Prostate gland (tissue), 2 donors: ENCODE results near the gene SULT1C4. TPM values are rescaled to one million over a fixed set of nuclear protein-coding genes. Genes with fewer than 3 reads are reported as not detected.

Source experiments
- DNase-seq: peaks from one replicate; pipeline ENCODE4 v3.0.0-alpha.2; 2019; ENCODE audit warnings: low spot score
- H3K27ac ChIP-seq, 2 donors: fragments of 200-600 bp; sonication (generic); 2 replicates each; pipeline ENCODE4 v1.5.1; 2017 to 2019
- H3K27me3 ChIP-seq: fragments of 200-600 bp; sonication (generic); replicated peaks from 2 replicates; pipeline ENCODE4 v1.5.1; 2019; ENCODE audit not compliant: insufficient read depth
- H3K36me3 ChIP-seq, 2 donors: fragments of 200-600 bp; sonication (generic); 1 replicate in 1 of 2; 2 replicates in 1 of 2; pipeline versions ENCODE4 v1.5.1 to v1.8.1; 2017 to 2019
- H3K4me1 ChIP-seq: fragments of 200-600 bp; sonication (generic); replicated peaks from 2 replicates; pipeline ENCODE4 v1.5.1; 2019
- H3K4me3 ChIP-seq, 2 donors: fragments of 200-600 bp; sonication (generic); 2 replicates each; pipeline ENCODE4 v1.5.1; 2017 to 2019
- H3K9me3 ChIP-seq: fragments of 200-600 bp; sonication (generic); 2 replicates; pipeline ENCODE4 v1.5.1; 2017
- CTCF ChIP-seq, 4 experiments: fragments of 200-600 bp in 2 of 4; fragments of 450-650 bp in 2 of 4; sonication (generic) in 2 of 4; IDR thresholded peaks; 1 replicate in 3 of 4; 2 replicates in 1 of 4; pipeline ENCODE4 v1.5.1; 2016 to 2019; ENCODE audit warnings: antibody characterized with exemption in 4 of 4, mild to moderate bottlenecking in 2 of 4, moderate library complexity in 2 of 4
- POLR2A ChIP-seq: fragments of 450-650 bp; IDR thresholded peaks from one replicate; pipeline ENCODE4 v1.6.1; 2016; ENCODE audit warnings: antibody characterized with exemption, mild to moderate bottlenecking
- POLR2AphosphoS5 ChIP-seq: sonication (generic); formaldehyde crosslinking; IDR thresholded peaks from one replicate; pipeline ENCODE4 v1.6.1; 2017; ENCODE audit warnings: antibody characterized with exemption
- WGBS: methylation state at CpG from one replicate; pipeline ENCODE4 v1.1.5; 2018; 5-methylcytosine and 5-hydroxymethylcytosine counted together
- intact Hi-C: fragments of 100-400 bp; cut with DNase I; formaldehyde crosslinking; loops from one replicate; pipeline ENCODE4 v1.14.2; 2022
- total RNA-seq, 2 donors: library from RNA; depleted of rRNA; stranded (reverse); fragments of >200 nt; gene quantifications; one replicate each; pipeline ENCODE4 v1.1.0, GENCODE V29; 2016

SULT1C4 gene
- total RNA-seq, 2 donors from 2014 or later, result 2.2 TPM; not detected in 1

GRCh38 chr2:108383146-108383830, 5.5 kb downstream of the SULT1C4 start:
- H3K4me1 ChIP-seq, result no peaks in the 10 kb centered on the region
- no peak for DNase-seq
- 95% methylated on average over 4 of the region's 4 CpGs for WGBS
- no peak overlapping the region for H3K4me3 ChIP-seq
- intact Hi-C loops, result no loop called here
- H3K27ac ChIP-seq, result no peak overlapping the region
- no peaks in the 10 kb centered on the region for H3K36me3 ChIP-seq
- TF ChIP-seq CTCF (IDR thresholded peaks at IDR 0.05), result no peak
- no peak for TF ChIP-seq POLR2AphosphoS5
- no peaks in the 10 kb centered on the region for H3K9me3 ChIP-seq
- H3K27me3 ChIP-seq, result no peaks in the 10 kb centered on the region

GRCh38 chr2:108384662-108385393, 7.1 kb downstream of the SULT1C4 start:
- intact Hi-C loops, result no loop called here
- WGBS, result 83% methylated on average over 5 of the region's 5 CpGs
- H3K9me3 ChIP-seq, result no peaks in the 10 kb centered on the region
- H3K27ac ChIP-seq, result no peak overlapping the region
- H3K36me3 ChIP-seq, result no peaks in the 10 kb centered on the region
- TF ChIP-seq CTCF (IDR thresholded peaks at IDR 0.05) (no peak), POLR2A (no peak), POLR2AphosphoS5 (no peak)
- no peaks in the 10 kb centered on the region for H3K4me1 ChIP-seq
- H3K27me3 ChIP-seq, result no peaks in the 10 kb centered on the region
- no peak for DNase-seq
- no peak overlapping the region for H3K4me3 ChIP-seq

- Histone ChIP-seq H3K9me3 (no peaks in the 10 kb centered on the region), H3K27ac (no peak overlapping the region), H3K4me3 (no peak overlapping the region), H3K27me3 (no peaks in the 10 kb centered on the region), H3K36me3 (no peaks in the 10 kb centered on the region), H3K4me1 (no peaks in the 10 kb centered on the region)
- intact Hi-C loops, result no loop called here
- DNase-seq, result no peak
- no peak for TF ChIP-seq POLR2AphosphoS5
- TF ChIP-seq POLR2A, result no peak
- TF ChIP-seq CTCF (IDR thresholded peaks at IDR 0.05), result no peak
- WGBS, result 91% methylated on average over 5 of the region's 5 CpGs
These were observed 7.8 kb downstream of the SULT1C4 start for GRCh38 chr2:108385411-108386071.

- intact Hi-C loops, result no loop called here
These were observed 10.3 kb downstream of the SULT1C4 start for GRCh38 chr2:108388045-108388444.

More at GRCh38 chr2:108388045-108388444, 10.3 kb downstream of the SULT1C4 start:
- Histone ChIP-seq H3K36me3 (no peaks in the 10 kb centered on the region), H3K4me1 (no peaks in the 10 kb centered on the region), H3K4me3 (no peak overlapping the region), H3K9me3 (no peaks in the 10 kb centered on the region), H3K27me3 (no peaks in the 10 kb centered on the region), H3K27ac (no peak overlapping the region)
- 95% methylated on average over 9 of the region's 9 CpGs for WGBS
- TF ChIP-seq CTCF (IDR thresholded peaks at IDR 0.05) (no peak), POLR2A (no peak), POLR2AphosphoS5 (no peak)
- no peak for DNase-seq
